ENCODE measurements around the gene PPP1R15A. TPM values are rescaled to one million over a fixed set of nuclear protein-coding genes. Genes with fewer than 3 reads are reported as not detected.

The PPP1R15A gene
- total RNA-seq: 100 to 1,000 TPM; 130 to 153 TPM

- Mint-ChIP-seq H3K36me3 (ENCODE audit: insufficient read depth in 2 of 2) (peaks cover 34 to 43% of the 10 kb centered on the region in 2 donors), H3K27me3 (ENCODE audit: low read depth) (peaks cover 10% of the 10 kb centered on the region)
These were observed at the start of gene PPP1R15A for GRCh38 chr19:48872182-48872883. Gene PPP1R15A, plus strand, starts transcription at chr19:48872421. Its CDS starts 813 bp downstream, at chr19:48873234.

GRCh38 chr19:48822514-48822913 lies 49.7 kb upstream of the PPP1R15A start:
- no peak for ATAC-seq (replicated peaks in 1 of 2)
- H3K9me3 Mint-ChIP-seq: no peaks in the 10 kb centered on the region
- no peaks in the 10 kb centered on the region for H3K27me3 Mint-ChIP-seq (ENCODE audit: low read depth)
- H3K27ac Mint-ChIP-seq: no peak overlapping the region
- no peak for DNase-seq
- H3K4me3 Mint-ChIP-seq: no peak overlapping the region
- no peaks in the 10 kb centered on the region for H3K4me1 Mint-ChIP-seq (ENCODE audit: low read depth)
- no peaks in the 10 kb centered on the region for H3K36me3 Mint-ChIP-seq (ENCODE audit: insufficient read depth in 2 of 2)

More at GRCh38 chr19:48872182-48872883, at the start of gene PPP1R15A:
- ATAC-seq (replicated peaks in 1 of 2) (peak; percentile 30 to 34), DNase-seq (peak; percentile 97 to 99)
- H3K4me1 Mint-ChIP-seq (ENCODE audit: low read depth): peaks cover 32% of the 10 kb centered on the region
- no peaks in the 10 kb centered on the region for H3K9me3 Mint-ChIP-seq
- peak within 1 kb of the TSS; percentile 98 to 99 for H3K4me3 Mint-ChIP-seq
- H3K27ac Mint-ChIP-seq: peak within 1 kb of the TSS; percentile 96

DNA sequence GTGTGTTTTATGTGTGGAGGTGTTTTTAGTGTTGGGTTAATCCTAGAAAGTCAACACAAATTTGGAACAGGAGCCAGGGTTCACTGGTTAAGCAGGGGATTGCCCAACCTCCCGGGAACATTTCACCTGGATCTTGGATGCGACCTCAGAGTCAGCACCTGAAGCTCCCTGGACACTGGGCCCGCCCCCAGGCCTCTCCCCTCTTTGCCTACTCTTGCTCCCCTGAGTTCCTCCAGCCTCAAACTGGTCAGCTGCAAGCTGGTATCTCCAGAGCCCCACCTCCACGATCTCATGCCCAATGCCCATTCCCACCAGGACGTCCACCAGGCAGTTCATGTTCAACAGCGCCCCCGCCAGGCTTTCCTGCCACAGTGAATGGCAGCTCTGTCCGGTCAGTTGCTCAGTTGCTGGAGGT lies 45.6 kb upstream of the PPP1R15A start:
- Mint-ChIP-seq H3K4me3 (no peak overlapping the region), H3K27me3 (ENCODE audit: low read depth) (no peaks in the 10 kb centered on the region), H3K27ac (no peak overlapping the region), H3K4me1 (ENCODE audit: low read depth) (no peaks in the 10 kb centered on the region), H3K9me3 (no peaks in the 10 kb centered on the region), H3K36me3 (ENCODE audit: insufficient read depth in 2 of 2) (no peaks in the 10 kb centered on the region)
- DNase-seq (no peak), ATAC-seq (replicated peaks in 1 of 2) (no peak)

DNA sequence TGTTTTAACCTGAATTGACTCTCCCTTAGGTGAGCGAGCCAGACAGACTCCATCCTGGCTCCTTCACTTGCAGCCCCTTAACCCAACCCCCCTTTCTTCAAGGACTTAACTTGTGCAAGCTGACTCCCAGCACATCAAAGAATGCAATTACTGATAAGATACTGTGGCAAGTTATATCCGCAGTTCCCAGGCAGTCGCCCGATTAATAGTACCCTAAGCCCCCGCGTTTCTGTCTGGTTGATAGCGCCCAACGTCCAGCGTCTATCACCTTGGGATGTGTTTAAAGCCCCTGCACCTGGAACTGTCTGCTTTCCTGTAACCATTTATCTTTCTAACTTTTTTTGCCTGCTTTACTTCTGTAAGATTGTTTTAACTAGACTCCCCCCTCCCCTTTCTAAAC lies 42.1 kb upstream of the PPP1R15A start:
- no peak for DNase-seq
- H3K27me3 Mint-ChIP-seq (ENCODE audit: low read depth): no peaks in the 10 kb centered on the region
- H3K27ac Mint-ChIP-seq: no peak overlapping the region

GRCh38 chr19:48830965-48831364 lies 41.3 kb upstream of the PPP1R15A start:
- Mint-ChIP-seq H3K36me3 (ENCODE audit: insufficient read depth in 2 of 2) (no peaks in the 10 kb centered on the region), H3K27ac (no peak overlapping the region), H3K27me3 (ENCODE audit: low read depth) (no peaks in the 10 kb centered on the region), H3K4me3 (no peak overlapping the region), H3K9me3 (no peaks in the 10 kb centered on the region), H3K4me1 (ENCODE audit: low read depth) (peaks cover 11% of the 10 kb centered on the region)
- ATAC-seq (replicated peaks in 1 of 2) (no peak), DNase-seq (no peak)

More for the DNA sequence above, 42.1 kb upstream of the PPP1R15A start:
- Mint-ChIP-seq H3K36me3 (ENCODE audit: insufficient read depth in 2 of 2) (no peaks in the 10 kb centered on the region), H3K9me3 (no peaks in the 10 kb centered on the region), H3K4me1 (ENCODE audit: low read depth) (peaks cover 4% of the 10 kb centered on the region), H3K4me3 (no peak overlapping the region)
- ATAC-seq (replicated peaks in 1 of 2): no peak

DNA sequence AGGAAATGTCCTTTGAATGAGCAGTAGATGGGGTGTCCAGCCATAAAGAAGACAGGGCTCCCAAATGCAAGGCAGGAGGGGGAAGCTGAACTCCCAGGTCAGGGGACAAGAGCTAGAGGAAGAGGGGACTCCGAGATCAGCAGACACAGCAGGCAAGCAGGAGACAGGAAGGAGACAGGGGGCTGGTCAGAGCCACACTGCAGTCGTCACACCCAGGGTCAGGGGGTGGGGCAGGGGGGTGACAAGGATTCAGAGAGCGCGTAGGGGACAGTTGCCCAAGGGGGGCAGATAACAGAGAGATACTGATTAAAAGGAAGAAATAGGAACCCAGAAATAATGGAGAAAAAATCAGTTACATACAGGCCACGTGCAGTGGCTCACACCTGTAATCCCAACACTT lies 39.2 kb upstream of the PPP1R15A start:
- H3K4me1 Mint-ChIP-seq (ENCODE audit: low read depth): peaks cover 23% of the 10 kb centered on the region
- no peaks in the 10 kb centered on the region for H3K9me3 Mint-ChIP-seq
- peak overlapping the region in 1 of 2 donors; percentile 7 for H3K4me3 Mint-ChIP-seq
- peaks cover 0 to 2% of the 10 kb centered on the region in 2 donors for H3K36me3 Mint-ChIP-seq (ENCODE audit: insufficient read depth in 2 of 2)
- no peak overlapping the region for H3K27ac Mint-ChIP-seq
- DNase-seq (no peak), ATAC-seq (replicated peaks in 1 of 2) (no peak)
- no peaks in the 10 kb centered on the region for H3K27me3 Mint-ChIP-seq (ENCODE audit: low read depth)

- Mint-ChIP-seq H3K27ac (no peak overlapping the region), H3K4me1 (ENCODE audit: low read depth) (peaks cover 23% of the 10 kb centered on the region), H3K36me3 (ENCODE audit: insufficient read depth in 2 of 2) (peaks cover 0 to 2% of the 10 kb centered on the region in 2 donors)
These were observed 38.2 kb upstream of the PPP1R15A start for GRCh38 chr19:48833977-48834376.

GRCh38 chr19:48835734-48836088 lies 36.5 kb upstream of the PPP1R15A start:
- no peaks in the 10 kb centered on the region for H3K9me3 Mint-ChIP-seq
- H3K4me3 Mint-ChIP-seq: peak overlapping the region; percentile 88 to 91
- DNase-seq: peak; percentile 95 to 96
- no peaks in the 10 kb centered on the region for H3K27me3 Mint-ChIP-seq (ENCODE audit: low read depth)
- peak; percentile 96 for ATAC-seq (replicated peaks in 1 of 2)
- peaks cover 0 to 2% of the 10 kb centered on the region in 2 donors for H3K36me3 Mint-ChIP-seq (ENCODE audit: insufficient read depth in 2 of 2)
- H3K4me1 Mint-ChIP-seq (ENCODE audit: low read depth): peaks cover 23% of the 10 kb centered on the region
- H3K27ac Mint-ChIP-seq: peak overlapping the region; percentile 81

More at GRCh38 chr19:48833977-48834376, 38.2 kb upstream of the PPP1R15A start:
- Mint-ChIP-seq H3K9me3 (no peaks in the 10 kb centered on the region), H3K4me3 (peak overlapping the region in 1 of 2 donors; percentile 68), H3K27me3 (ENCODE audit: low read depth) (no peaks in the 10 kb centered on the region)
- DNase-seq (no peak), ATAC-seq (replicated peaks in 1 of 2) (no peak)

GRCh38 chr19:48836089-48837017 lies 35.9 kb upstream of the PPP1R15A start, which contains the start of gene HSD17B14:
Gene HSD17B14, minus strand, starts transcription at chr19:48836491. Its CDS starts 80 bp downstream, at chr19:48836411.
- DNase-seq (no peak), ATAC-seq (replicated peaks in 1 of 2) (peak; percentile 19 to 37)
- Mint-ChIP-seq H3K27ac (peak within 1 kb of the TSS; percentile 81), H3K9me3 (no peaks in the 10 kb centered on the region), H3K27me3 (ENCODE audit: low read depth) (no peaks in the 10 kb centered on the region), H3K36me3 (ENCODE audit: insufficient read depth in 2 of 2) (peaks cover 0 to 2% of the 10 kb centered on the region in 2 donors), H3K4me3 (peak within 1 kb of the TSS; percentile 88 to 91), H3K4me1 (ENCODE audit: low read depth) (peaks cover 23% of the 10 kb centered on the region)

DNA sequence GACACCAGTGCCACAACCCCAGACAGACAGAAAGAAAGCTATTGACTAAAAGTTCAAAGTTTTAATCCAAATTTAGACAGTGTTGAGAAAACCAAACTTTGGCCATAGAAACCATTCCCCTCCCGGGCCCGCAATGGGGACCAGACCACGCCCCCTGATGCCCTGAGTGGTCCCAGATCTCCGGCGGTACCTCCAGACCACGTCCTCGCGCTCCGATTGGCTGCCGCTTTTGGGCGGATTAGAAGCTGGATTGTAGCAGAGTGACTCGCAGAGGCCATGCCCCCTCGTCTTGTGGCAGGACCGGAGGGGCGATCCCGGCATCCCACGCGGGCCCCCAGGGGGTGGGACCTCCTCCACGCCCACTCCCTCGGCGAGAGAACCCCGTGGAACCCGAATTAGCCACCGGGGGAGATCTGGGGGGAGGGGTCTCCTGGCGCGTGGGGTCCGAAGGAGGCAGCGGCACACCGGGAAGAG lies 35.1 kb upstream of the PPP1R15A start:
- peak; percentile 83 to 91 for DNase-seq
- peak; percentile 86 for ATAC-seq (replicated peaks in 1 of 2)
- no peaks in the 10 kb centered on the region for H3K9me3 Mint-ChIP-seq
- H3K36me3 Mint-ChIP-seq (ENCODE audit: insufficient read depth in 2 of 2): peaks cover 0 to 2% of the 10 kb centered on the region in 2 donors
- H3K27me3 Mint-ChIP-seq (ENCODE audit: low read depth): no peaks in the 10 kb centered on the region
- H3K27ac Mint-ChIP-seq: peak overlapping the region; percentile 77
- peak overlapping the region; percentile 88 to 91 for H3K4me3 Mint-ChIP-seq
- H3K4me1 Mint-ChIP-seq (ENCODE audit: low read depth): peaks cover 23% of the 10 kb centered on the region

DNA sequence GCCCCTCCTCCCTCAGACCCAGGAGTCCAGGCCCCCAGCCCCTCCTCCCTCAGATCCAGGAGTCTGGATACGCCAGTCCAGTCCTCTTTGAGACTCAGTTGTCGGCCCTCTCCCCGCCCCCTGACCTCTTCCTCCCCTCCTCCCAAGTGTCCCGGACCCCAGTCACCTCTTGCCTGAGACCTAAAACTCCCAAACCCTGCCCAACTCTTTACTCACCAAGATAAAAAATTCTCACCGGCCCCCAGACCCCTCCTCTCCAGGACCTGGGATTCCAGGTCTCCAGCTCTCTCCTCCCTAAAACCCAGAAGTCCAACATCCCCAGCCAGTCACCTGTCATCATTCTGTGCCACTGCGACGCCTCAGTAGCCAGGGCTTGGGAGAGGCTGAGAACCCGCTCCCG lies 34.5 kb upstream of the PPP1R15A start:
- no peaks in the 10 kb centered on the region for H3K9me3 Mint-ChIP-seq

DNA sequence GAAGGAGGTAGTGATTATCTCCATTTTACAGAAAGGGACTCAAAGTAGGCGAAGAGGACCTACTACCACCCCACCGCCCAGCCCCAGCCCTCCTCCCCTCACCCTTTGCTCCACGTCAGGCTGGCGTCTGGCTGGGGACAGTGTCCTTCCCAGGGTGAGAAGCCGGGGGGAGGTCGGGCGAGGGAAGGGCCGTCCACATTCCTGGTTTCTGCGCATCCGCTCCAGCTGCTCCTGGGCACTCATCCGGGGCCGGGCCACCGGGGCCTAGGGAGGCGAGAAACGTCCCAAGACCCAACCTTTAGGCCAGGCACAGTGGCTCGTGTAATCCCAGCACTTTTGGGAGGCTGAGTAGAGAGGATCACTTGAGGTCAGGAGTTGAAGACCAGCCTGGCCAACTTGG lies 31.2 kb upstream of the PPP1R15A start:
- no peak overlapping the region for H3K27ac Mint-ChIP-seq
- no peaks in the 10 kb centered on the region for H3K27me3 Mint-ChIP-seq (ENCODE audit: low read depth)
- peaks cover 11% of the 10 kb centered on the region for H3K4me1 Mint-ChIP-seq (ENCODE audit: low read depth)
- no peaks in the 10 kb centered on the region for H3K9me3 Mint-ChIP-seq
- peaks cover 0 to 2% of the 10 kb centered on the region in 2 donors for H3K36me3 Mint-ChIP-seq (ENCODE audit: insufficient read depth in 2 of 2)
- no peak for ATAC-seq (replicated peaks in 1 of 2)
- H3K4me3 Mint-ChIP-seq: no peak overlapping the region
- no peak for DNase-seq

More for the DNA sequence above, 34.5 kb upstream of the PPP1R15A start:
- DNase-seq: no peak
- no peak for ATAC-seq (replicated peaks in 1 of 2)
- peak overlapping the region; percentile 69 to 74 for H3K4me3 Mint-ChIP-seq
- peaks cover 23% of the 10 kb centered on the region for H3K4me1 Mint-ChIP-seq (ENCODE audit: low read depth)
- H3K27me3 Mint-ChIP-seq (ENCODE audit: low read depth): no peaks in the 10 kb centered on the region
- H3K36me3 Mint-ChIP-seq (ENCODE audit: insufficient read depth in 2 of 2): peaks cover 0 to 2% of the 10 kb centered on the region in 2 donors
- H3K27ac Mint-ChIP-seq: peak overlapping the region; percentile 35

- no peaks in the 10 kb centered on the region for H3K27me3 Mint-ChIP-seq (ENCODE audit: low read depth)
- no peak overlapping the region for H3K27ac Mint-ChIP-seq
- DNase-seq (no peak), ATAC-seq (replicated peaks in 1 of 2) (no peak)
- no peaks in the 10 kb centered on the region for H3K9me3 Mint-ChIP-seq
- H3K4me3 Mint-ChIP-seq: no peak overlapping the region
- peaks cover 0 to 2% of the 10 kb centered on the region in 2 donors for H3K36me3 Mint-ChIP-seq (ENCODE audit: insufficient read depth in 2 of 2)
- H3K4me1 Mint-ChIP-seq (ENCODE audit: low read depth): peaks cover 6% of the 10 kb centered on the region
These were observed 30.6 kb upstream of the PPP1R15A start for GRCh38 chr19:48841571-48841970.
